Suprapubic skin (tissue), 4 donors: ENCODE results near the gene GUCD1.

Experiments
- CTCF ChIP-seq, 2 donors: fragments of 200-600 bp in 1 of 2; fragments of 450-650 bp in 1 of 2; sonication (generic) in 1 of 2; IDR thresholded peaks; one replicate each; pipeline ENCODE4 v1.5.1; 2016 to 2019; ENCODE audit warnings: antibody characterized with exemption in 2 of 2, mild to moderate bottlenecking in 1 of 2, moderate library complexity in 1 of 2
- EP300 ChIP-seq: sonication (generic); formaldehyde crosslinking; IDR thresholded peaks from one replicate; pipeline ENCODE4 v1.6.1; 2017; ENCODE audit warnings: antibody characterized with exemption
- POLR2AphosphoS5 ChIP-seq, 3 donors: sonication (generic); formaldehyde crosslinking; IDR thresholded peaks; one replicate each; pipeline ENCODE4 v1.6.1; 2017; ENCODE audit warnings: antibody characterized with exemption in 3 of 3

DNA sequence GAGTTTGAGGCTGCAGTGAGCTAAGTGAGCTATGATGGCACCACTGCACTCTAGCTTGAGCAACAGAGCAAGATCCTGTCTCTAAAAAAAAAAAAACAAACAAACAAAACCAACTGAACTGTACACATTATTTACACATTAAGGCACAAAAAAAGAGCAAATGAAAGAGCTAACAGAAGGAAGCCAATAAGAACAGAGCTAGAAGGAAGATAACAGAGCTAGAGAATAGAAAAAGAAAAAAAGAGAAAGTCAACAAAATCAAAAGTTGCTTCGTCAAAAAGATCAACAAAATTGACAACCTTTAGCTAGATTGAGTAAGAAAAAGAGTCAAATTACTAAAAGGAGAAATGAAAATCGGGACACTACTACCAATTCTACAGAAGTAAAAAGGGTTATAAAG lies 25.0 kb downstream of the GUCD1 start:
- no peak for TF ChIP-seq CTCF (IDR thresholded peaks at IDR 0.05)
- no peak for TF ChIP-seq POLR2AphosphoS5 (IDR thresholded peaks at IDR 0.05)
- TF ChIP-seq EP300: no peak
